Measurements from ENCODE around the gene COX8C.

DNA sequence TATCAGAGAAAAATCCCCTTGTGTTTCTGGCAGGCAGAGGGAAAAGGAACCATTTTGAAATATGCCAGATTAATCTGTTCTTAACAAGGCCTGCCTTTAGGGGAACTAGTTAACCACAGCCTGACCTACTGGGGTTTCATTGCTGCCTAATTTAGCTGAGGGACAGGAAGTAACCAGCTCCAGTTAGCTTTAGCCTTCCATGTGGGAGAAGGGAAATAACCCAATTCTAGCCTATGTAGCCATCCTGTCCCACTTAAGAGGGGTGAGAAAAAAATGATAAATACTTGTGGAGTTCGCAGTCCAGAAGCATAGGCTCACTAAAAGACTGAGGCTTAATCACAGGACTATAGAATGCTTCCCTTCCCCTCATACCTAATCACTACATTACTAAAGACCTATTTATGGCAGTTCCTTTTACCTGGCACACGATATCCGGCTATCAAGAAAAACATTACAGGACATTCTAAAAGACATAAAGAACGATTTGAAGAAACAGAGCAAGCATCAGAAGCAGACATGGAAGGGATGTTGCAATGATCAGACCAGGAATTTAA, 22.8 kb downstream of the COX8C start:
- TF ChIP-seq, protein P1, sequence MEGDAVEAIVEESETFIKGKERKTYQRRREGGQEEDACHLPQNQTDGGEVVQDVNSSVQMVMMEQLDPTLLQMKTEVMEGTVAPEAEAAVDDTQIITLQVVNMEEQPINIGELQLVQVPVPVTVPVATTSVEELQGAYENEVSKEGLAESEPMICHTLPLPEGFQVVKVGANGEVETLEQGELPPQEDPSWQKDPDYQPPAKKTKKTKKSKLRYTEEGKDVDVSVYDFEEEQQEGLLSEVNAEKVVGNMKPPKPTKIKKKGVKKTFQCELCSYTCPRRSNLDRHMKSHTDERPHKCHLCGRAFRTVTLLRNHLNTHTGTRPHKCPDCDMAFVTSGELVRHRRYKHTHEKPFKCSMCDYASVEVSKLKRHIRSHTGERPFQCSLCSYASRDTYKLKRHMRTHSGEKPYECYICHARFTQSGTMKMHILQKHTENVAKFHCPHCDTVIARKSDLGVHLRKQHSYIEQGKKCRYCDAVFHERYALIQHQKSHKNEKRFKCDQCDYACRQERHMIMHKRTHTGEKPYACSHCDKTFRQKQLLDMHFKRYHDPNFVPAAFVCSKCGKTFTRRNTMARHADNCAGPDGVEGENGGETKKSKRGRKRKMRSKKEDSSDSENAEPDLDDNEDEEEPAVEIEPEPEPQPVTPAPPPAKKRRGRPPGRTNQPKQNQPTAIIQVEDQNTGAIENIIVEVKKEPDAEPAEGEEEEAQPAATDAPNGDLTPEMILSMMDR (conservative IDR thresholded peaks at IDR 0.05 in 1 of 2, IDR thresholded peaks at IDR 0.05 in 1 of 2; ENCODE audit: low read depth in 1 of 2, low read length in 2 of 2) = no peak
- no peak for TF ChIP-seq EZH2 (IDR thresholded peaks at IDR 0.05; ENCODE audit: low read length, missing control alignments)

Measured in fibroblast of lung (primary cell).